DOHH2 (cell line): ENCODE data around the gene XCL1.

ENCODE experiments used
- H3F3A ChIP-seq: fragments of 200-600 bp; sonication (generic), shearing (Covaris generic); 2 replicates; pipeline ENCODE4 v1.6.0; 2016; ENCODE audit warnings: antibody characterized with exemption, mild to moderate bottlenecking; ENCODE audit not compliant: control insufficient read depth, insufficient read depth
- H3K27ac ChIP-seq: fragments of 200-600 bp; sonication (generic); 2 replicates; pipeline ENCODE4 v1.5.1; 2014; ENCODE audit warnings: low read depth, mild to moderate bottlenecking, low read length, moderate library complexity
- H3K27me3 ChIP-seq: fragments of 200-600 bp; sonication (generic); 2 replicates; pipeline ENCODE4 v1.6.1; 2014; ENCODE audit warnings: mild to moderate bottlenecking, low read length, mixed read lengths; ENCODE audit not compliant: control insufficient read depth
- H3K36me3 ChIP-seq: fragments of 200-600 bp; sonication (generic); 2 replicates; pipeline ENCODE4 v1.6.1; 2014; ENCODE audit warnings: mild to moderate bottlenecking, low read length, moderate library complexity, mixed read lengths; ENCODE audit not compliant: control insufficient read depth
- H3K4me1 ChIP-seq: fragments of 200-600 bp; sonication (generic); 2 replicates; pipeline ENCODE4 v1.6.1; 2014; ENCODE audit warnings: mild to moderate bottlenecking, low read length, mixed read lengths; ENCODE audit not compliant: control insufficient read depth
- H3K4me2 ChIP-seq: fragments of 200-600 bp; sonication (generic); 2 replicates; pipeline ENCODE4 v1.6.0; 2014; ENCODE audit warnings: mild to moderate bottlenecking, low read length, moderate library complexity
- H3K4me3 ChIP-seq: fragments of 200-600 bp; sonication (generic); 2 replicates; pipeline ENCODE4 v1.5.1; 2014; ENCODE audit warnings: mild to moderate bottlenecking, low read length, mixed read lengths
- H3K79me2 ChIP-seq: fragments of 200-600 bp; sonication (generic); 2 replicates; pipeline ENCODE4 v1.6.1; 2014; ENCODE audit warnings: mild to moderate bottlenecking, low read length, mixed read lengths; ENCODE audit not compliant: control insufficient read depth
- H3K9me2 ChIP-seq: fragments of 200-600 bp; sonication (generic); replicated peaks from 2 replicates; pipeline ENCODE4 v1.6.1; 2014; ENCODE audit warnings: mild to moderate bottlenecking, low read length, mixed read lengths; ENCODE audit not compliant: control insufficient read depth
- H3K9me3 ChIP-seq: fragments of 200-600 bp; sonication (generic); 2 replicates; pipeline ENCODE4 v1.6.1; 2014; ENCODE audit warnings: antibody characterized with exemption, low read length, mixed read lengths; ENCODE audit not compliant: control insufficient read depth, insufficient read depth
- H4K20me1 ChIP-seq: fragments of 200-600 bp; sonication (generic); 2 replicates; pipeline ENCODE4 v1.6.0; 2014; ENCODE audit warnings: low read depth, mild to moderate bottlenecking, antibody characterized with exemption, low read length, moderate library complexity; ENCODE audit not compliant: control insufficient read depth, insufficient read depth
- CTCF ChIP-seq: fragments of 200-600 bp; sonication (generic); IDR thresholded peaks from one replicate; pipeline ENCODE4 v1.5.1; 2014; ENCODE audit warnings: antibody characterized with exemption, mild to moderate bottlenecking, low read depth, low read length; ENCODE audit not compliant: poor library complexity, severe bottlenecking
- EZH2phosphoT487 ChIP-seq: fragments of 200-600 bp; sonication (generic); IDR thresholded peaks from 2 replicates; pipeline ENCODE4 v1.6.1; 2017; ENCODE audit warnings: borderline replicate concordance, mild to moderate bottlenecking, antibody characterized with exemption, low read length, moderate library complexity, mixed read lengths

Gene XCL1

DNA sequence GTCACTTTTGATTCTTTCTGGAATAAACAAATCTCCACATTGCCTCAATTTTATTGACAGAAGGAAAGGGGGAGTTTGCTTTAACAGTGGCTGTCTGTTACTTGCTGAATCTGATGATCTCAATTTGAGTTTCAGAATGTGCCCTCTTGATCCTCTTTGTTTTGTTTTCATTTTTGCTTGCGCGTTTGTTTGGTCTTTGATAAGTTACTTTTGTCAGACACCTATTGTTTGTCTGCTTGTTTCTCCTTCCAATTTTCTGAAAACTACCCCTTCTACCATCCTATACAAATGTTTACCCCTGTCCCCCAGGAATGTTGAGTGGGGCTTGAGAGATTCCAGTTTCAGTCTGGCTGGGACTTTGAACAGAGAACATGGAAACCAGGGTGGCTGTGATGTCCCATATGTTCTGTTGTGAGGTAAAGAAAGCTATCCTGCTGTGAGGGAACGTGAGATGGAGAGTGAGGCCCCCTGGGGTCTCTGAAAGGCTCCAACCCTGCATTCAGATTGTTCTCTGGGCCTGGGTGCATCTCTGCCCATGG lies 20.8 kb upstream of the XCL1 start:
- no peaks in the 10 kb centered on the region for H3F3A ChIP-seq
- H3K36me3 ChIP-seq, result no peaks in the 10 kb centered on the region
- H3K9me3 ChIP-seq, result no peaks in the 10 kb centered on the region
- H3K4me1 ChIP-seq, result no peaks in the 10 kb centered on the region
- H3K4me2 ChIP-seq, result no peak overlapping the region
- no peak overlapping the region for H3K27ac ChIP-seq
- no peaks in the 10 kb centered on the region for H3K9me2 ChIP-seq
- TF ChIP-seq CTCF, result no peak
- no peak for TF ChIP-seq EZH2phosphoT487
- no peaks in the 10 kb centered on the region for H4K20me1 ChIP-seq
- no peaks in the 10 kb centered on the region for H3K79me2 ChIP-seq
- H3K4me3 ChIP-seq, result no peak overlapping the region
- H3K27me3 ChIP-seq, result no peaks in the 10 kb centered on the region; the same call in 1 of the 2 replicates

DNA sequence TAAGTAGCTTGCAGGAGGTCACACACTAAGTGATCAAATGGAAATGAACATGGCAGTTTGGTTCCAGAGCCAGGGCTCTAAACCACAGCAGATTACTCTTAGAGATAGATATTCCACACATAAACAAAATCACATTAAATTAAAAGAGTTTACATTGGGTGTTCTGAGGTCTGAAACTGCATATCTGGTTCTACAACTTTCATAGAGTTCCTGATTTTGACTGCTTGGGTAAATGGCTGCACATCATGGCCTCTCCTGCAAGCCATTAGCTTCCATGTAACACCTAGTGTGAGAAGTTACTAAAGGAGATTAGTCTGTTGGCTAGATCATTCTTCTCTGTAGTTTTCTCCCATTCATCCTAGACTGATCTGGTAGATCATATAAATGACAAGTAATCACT lies 19.8 kb upstream of the XCL1 start:
- H4K20me1 ChIP-seq, result no peaks in the 10 kb centered on the region

GRCh38 chr1:168560370-168560769 lies 16.0 kb upstream of the XCL1 start:
- no peaks in the 10 kb centered on the region for H4K20me1 ChIP-seq
- no peak overlapping the region for H3K27ac ChIP-seq
- no peaks in the 10 kb centered on the region for H3K36me3 ChIP-seq
- H3K27me3 ChIP-seq, result peaks cover 2% of the 10 kb centered on the region; the same call in 1 of the 2 replicates
- H3K4me2 ChIP-seq, result no peak overlapping the region
- TF ChIP-seq CTCF, result no peak
- TF ChIP-seq EZH2phosphoT487, result no peak
- H3K9me2 ChIP-seq, result no peaks in the 10 kb centered on the region
- no peaks in the 10 kb centered on the region for H3K79me2 ChIP-seq
- no peaks in the 10 kb centered on the region for H3K4me1 ChIP-seq
- no peaks in the 10 kb centered on the region for H3K9me3 ChIP-seq
- no peaks in the 10 kb centered on the region for H3F3A ChIP-seq
- H3K4me3 ChIP-seq, result no peak overlapping the region

More for the DNA sequence above, 19.8 kb upstream of the XCL1 start:
- Histone ChIP-seq H3K27ac (no peak overlapping the region), H3K36me3 (no peaks in the 10 kb centered on the region), H3K27me3 (peaks cover 2% of the 10 kb centered on the region; the same call in 1 of the 2 replicates), H3F3A (no peaks in the 10 kb centered on the region), H3K4me1 (no peaks in the 10 kb centered on the region), H3K4me3 (no peak overlapping the region), H3K4me2 (no peak overlapping the region), H3K9me2 (no peaks in the 10 kb centered on the region), H3K79me2 (no peaks in the 10 kb centered on the region), H3K9me3 (no peaks in the 10 kb centered on the region)
- TF ChIP-seq CTCF (no peak), EZH2phosphoT487 (no peak)

DNA sequence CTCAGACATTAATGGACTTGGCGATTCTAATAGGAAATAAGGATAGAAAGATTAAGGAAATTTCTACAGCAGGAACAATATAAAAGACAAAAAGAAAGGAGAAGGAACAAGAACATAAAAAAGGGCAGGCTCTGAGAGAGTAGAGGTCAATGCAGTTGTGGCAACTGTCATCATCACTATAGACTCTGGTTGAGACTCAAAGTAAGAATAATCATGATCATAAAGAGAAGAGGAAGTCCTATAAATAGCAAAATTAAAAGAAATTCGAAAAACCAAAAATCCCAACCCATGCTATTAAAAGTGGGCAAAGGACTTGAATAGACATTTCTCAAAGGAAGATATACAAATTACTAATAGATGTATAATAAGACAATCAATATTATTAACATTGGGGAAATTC lies 14.4 kb upstream of the XCL1 start:
- no peak overlapping the region for H3K4me3 ChIP-seq
- no peaks in the 10 kb centered on the region for H4K20me1 ChIP-seq
- no peak overlapping the region for H3K27ac ChIP-seq
- no peak overlapping the region for H3K4me2 ChIP-seq
- H3K9me2 ChIP-seq, result no peaks in the 10 kb centered on the region
- H3K27me3 ChIP-seq, result peaks cover 2% of the 10 kb centered on the region; the same call in 1 of the 2 replicates
- H3K79me2 ChIP-seq, result no peaks in the 10 kb centered on the region
- H3K36me3 ChIP-seq, result no peaks in the 10 kb centered on the region
- no peaks in the 10 kb centered on the region for H3F3A ChIP-seq
- no peaks in the 10 kb centered on the region for H3K4me1 ChIP-seq
- TF ChIP-seq CTCF (no peak), EZH2phosphoT487 (no peak)
- H3K9me3 ChIP-seq, result no peaks in the 10 kb centered on the region
